IPS-NIHi11 (cell line): ENCODE measurements around the gene PSTPIP2.
"Not testable (repeated sequence)": the region's sequence is repeated elsewhere in the genome, so short reads cannot be mapped to it uniquely, and the experiment has no call there.

Source experiments
- DNase-seq: peaks from one replicate; pipeline ENCODE4 v3.0.0; 2012; ENCODE audit warnings: mixed read lengths, low spot score

Gene PSTPIP2

DNA sequence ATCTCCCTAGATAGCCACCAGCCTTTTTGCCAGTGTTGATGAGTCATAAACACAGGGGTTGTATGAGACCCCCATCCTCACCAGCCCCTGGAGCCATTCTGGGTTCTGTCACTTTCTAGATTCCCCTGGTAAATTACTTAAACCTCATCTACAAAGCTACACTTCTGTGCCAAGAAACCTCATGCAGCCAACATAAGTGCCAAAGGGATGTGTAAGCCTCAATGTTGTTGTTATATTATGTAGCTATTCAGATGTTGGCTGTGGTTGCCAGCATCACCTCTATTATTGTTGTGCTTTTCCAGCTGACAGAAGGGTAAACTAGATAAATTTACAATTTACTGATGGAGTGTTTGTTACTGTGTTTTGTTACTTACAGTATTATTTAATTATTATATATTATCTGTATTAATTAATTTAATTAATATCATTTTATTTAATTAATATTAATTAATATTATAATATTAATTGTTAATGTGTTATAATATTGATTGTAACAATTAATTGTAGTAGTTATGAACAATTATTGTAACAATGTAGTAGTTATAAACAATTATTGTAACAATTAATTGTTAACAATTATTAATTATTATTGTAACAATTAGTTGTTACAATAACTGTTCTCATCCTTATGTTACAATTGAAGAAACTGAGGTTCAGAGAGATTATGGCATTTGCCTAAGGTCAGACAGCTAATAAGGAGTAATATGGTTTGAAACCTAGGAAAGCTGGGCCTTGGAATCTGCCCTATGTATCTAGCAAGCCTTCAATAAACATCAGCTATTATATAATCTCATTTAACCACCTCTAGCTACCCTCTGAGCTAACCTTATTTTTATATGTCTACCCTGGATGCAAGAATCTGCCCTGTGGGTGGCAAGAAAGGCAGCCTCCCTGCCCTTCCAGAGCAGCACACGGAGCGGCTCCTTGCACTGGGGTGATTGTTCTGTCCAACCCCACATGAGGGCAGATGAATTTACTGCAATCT lies 36.1 kb downstream of the PSTPIP2 start:
- DNase-seq = no peak

DNA sequence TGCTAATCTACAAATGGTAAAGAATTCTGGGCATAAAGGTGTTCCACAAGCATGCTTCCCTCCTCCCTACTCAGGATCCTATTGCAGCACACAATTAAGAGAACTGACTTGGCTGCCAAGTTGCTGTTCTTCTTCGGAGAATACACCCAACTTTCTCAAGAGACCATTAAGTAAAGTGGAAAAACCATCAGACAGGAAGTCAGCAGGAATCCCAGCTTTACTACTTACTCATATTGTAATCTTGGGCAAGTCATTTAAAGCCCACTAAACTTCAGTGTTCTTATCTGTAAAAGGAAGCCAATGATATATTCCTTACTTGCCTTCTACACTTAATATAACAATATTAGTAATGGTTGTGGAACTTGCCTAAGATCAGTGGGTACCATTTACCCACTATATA lies 37.8 kb downstream of the PSTPIP2 start:
- DNase-seq = no peak

DNA sequence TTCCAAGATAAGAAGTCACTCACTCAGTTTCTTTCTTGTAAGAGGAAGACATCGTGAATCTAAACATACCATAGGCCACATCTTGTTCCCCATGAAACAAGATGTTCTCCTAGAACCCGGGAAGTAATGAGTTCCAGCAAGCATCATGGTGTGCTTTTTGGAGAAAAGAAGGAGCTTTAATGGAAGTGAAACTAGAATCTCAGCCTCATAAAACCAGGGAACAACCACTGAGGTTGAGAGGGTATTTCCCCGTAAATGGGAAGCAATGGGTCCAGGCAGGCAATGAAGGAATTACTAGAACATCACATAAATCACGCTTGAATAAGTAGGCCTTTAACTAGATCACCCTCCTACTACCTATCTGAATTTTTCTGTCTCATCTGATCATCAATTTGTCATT lies 40.3 kb downstream of the PSTPIP2 start:
- DNase-seq = no peak

DNA sequence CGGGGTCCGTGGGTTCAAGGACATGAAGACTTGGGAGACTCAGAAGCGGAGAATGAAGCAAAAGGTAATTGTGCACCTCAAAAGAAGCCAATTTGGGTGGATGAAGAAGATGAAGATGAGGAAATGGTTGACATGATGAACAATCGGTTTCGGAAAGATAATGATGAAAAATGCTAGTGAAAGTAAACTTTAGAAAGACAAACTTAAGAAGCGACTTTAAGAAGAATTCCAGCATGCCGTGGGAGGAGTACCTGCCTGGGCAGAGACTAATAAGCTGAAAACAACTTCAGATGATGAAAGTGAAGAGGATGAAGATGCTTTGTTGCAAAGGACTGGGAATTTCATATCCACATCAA lies 43.5 kb downstream of the PSTPIP2 start:
- DNase-seq = no peak

DNA sequence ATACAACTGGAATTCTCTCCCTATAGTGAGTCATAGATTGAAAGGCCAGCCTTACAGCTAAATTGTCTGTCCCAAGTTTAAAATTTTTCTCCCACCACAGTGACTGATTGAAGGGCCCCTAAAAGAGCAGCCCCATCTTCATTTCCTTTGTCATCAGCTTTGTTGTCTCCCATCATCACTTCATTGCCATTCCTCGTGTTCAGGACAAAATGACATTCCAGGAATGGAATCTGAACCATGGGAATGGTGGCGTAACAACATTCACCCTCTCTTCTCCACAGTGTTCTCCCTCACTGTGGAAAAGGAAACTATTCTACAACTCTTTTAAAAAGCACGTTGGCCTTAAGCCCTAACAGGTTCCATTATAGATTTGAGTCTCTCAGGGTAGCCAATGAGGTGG lies 52.1 kb downstream of the PSTPIP2 start:
- no peak for DNase-seq

DNA sequence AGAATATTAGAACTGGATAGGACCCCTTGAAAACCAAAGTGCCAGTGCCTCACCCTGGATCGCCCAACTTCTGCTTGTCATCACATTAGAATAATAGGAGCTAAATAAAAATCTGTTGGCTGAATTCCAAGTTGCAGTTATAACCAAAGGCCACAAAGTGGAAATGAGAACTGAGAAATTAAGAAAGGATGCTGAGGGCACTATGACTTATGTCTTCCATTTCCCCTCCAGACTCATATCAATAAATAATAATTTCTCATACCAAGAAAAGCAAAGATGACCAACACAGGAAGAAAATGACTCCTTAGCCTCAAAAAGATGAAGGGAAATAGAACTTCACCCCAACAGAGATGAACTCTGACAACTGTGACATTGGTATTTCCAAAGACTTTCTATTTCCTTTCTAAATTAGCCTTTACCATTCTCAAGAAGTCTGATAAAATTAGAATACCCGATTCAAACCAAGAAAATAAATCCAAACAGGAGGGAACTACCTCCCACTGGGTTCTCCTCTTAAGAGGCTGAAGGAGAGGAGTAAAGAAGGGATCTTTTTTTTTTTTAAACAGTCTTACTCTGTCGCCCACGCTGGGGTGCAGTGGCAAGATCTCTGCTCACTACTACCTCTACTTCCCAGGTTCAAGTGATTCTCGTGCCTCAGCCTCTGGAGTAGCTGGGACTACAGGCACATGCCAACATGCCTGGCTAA lies 58.4 kb downstream of the PSTPIP2 start:
- DNase-seq = no peak

DNA sequence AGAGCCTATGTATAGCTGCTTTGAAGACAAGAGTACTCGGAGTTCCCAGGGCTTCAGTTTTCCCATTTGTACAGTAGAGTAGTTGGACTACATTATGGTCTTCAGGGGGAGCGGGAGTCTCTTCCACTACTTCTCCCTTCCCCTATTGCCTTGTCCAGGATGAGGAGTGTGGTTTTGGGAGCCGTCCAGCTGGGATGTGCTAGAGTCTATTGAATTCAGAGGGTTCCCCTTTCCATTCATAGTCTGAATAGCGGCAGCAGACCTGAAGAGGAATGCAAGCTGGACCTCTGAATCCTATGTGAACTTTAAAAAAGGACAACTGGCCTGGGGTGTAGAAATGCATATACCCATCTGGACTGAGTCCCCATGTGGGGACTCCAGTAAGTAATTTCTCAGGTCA lies 61.4 kb downstream of the PSTPIP2 start:
- DNase-seq = no peak

DNA sequence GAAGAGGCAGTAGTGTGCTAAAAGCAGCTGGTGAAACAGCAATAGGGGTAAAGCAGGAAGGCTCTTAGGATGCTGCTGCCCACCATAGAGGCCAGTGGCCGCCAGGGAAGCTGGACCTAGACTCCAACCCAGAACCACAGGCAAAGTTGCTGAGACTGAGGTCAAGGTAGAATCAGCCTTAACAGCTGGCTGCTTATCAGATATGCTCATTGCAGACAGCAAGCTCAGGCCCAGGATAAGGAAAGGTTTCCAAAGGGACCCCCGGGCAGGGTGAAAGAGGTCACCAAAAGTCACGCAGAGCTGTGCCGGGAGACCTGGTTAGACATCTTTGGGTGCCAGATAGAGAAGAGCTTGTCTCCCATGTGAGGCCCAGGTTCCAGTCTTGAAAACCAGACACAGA lies 62.0 kb downstream of the PSTPIP2 start:
- no peak for DNase-seq

DNA sequence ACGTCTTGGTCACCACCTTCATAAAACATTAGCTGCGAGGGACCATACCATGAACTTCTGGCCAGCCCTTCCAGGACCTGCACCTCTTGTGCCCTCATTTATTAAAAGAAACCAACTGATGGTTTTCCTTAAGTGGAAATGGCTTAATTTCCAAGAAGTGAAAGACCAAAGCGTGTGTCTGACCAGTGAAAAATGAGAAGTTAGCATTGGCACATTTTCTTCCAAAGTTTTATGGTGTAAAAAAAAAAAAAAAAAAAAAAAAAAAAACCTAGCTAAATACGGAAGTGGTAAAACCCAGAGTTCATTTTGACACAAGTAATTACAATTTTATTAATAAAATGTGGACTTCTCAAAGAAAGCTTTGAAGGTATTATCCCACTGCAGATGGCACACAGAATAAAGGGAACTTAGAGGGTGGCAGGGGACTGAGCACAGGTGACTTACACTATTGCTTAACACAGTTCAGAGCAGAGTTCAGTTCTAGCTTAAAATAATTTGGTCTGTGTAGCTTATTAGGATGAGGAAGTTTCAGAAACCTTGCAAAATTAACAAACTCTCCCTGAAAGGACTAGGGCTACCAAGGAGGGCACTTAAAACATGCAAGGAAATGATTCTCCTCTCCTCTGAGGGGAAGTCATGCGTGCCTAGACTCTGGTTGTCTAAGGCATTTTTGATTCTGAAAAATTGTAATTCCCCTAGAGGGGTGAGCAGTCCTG lies 62.8 kb downstream of the PSTPIP2 start:
- no peak for DNase-seq

DNA sequence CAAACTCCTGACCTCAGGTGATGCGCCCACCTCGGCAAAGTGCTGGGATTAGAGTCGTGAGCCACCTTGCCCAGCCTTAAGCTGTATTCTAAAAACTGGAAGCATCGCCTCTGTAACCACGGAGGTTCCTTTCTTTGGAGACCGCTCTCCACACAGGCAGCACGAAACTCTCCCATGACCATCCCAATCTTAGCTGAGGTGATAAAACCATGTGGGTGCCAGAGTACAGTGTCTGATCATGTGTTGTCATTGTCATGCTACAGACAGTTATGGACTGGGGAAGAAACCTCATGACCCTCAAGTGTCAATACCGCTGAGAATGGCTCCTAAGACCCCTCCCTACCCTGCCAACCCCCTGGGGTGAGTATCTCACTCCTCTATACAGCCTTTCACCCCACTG lies 63.5 kb downstream of the PSTPIP2 start:
- no peak for DNase-seq

DNA sequence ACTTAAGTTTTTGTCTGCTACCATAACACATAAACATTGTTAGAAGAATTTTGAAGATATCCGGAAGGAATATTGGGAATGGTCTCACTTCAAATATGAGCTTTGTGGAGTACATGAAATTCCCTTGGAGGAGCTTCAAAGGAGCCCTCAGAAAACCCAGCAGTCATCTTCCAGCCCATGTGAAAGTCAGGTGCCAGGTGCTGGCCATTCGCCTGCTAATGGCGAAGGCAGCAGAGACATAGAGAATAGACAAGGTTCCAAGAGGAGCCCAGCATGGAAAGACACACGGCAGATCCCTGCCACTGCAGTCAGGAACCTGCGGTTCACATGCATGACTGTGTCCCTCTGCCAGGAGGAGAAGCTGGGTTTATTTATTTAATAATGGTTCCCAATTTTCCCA lies 64.9 kb downstream of the PSTPIP2 start:
- no peak for DNase-seq

DNA sequence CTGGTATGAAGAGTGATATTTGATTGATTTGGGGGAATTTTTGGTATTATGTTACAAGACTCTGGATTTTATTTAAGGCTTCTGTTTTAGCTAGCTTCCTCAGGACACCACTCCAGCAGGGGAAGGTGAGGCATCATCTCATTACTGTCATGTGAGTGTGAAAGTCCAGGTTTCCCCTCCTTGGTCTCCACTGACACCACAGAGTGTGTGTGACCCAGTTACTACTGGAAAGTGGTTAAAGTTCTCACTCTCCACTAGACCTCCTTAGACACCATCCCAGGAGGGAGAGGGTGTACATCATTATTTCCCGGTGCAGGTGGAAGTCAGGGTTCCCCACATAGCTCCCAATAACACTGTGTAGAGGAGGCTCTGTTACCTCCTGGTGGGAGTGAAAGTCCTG lies 69.1 kb downstream of the PSTPIP2 start:
- DNase-seq = no peak

DNA sequence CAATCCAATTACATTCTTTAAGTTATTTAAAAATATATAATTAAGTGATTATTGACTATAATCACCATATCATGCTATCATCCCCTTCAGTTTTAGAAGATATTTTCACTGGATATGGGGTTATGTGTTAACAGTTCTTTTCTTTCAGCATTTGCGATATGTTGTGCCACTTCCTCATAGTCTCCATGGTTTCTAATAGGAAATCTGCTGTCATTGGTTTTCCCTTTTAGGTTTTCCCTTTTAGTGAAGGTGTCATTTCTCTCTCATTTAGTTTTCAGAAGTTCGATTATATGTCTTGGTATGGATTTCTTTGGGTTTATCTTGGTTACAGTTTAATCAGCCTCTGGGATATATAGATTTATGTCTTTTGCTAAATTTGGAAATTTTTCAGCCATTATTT lies 70.2 kb downstream of the PSTPIP2 start:
- no peak for DNase-seq

DNA sequence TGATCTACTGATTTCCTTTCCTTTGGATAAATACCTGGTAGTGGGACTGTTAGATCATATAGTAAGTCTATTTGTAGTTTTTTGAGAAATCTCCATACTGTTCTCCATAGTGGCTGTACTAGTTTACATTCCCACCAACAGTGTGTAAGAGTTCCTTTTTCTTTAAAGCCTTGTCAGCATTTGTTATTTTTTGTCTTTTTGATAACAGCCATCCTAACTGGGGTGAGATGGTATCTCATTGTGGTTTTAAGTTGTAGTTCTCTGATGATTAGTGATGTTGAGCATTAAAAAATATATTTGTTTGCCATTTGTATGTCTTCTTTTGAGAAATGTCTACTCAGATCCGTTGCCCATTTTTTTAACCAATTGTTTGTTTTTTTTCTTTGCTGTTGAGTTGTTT lies 71.0 kb downstream of the PSTPIP2 start:
- DNase-seq = no peak

DNA sequence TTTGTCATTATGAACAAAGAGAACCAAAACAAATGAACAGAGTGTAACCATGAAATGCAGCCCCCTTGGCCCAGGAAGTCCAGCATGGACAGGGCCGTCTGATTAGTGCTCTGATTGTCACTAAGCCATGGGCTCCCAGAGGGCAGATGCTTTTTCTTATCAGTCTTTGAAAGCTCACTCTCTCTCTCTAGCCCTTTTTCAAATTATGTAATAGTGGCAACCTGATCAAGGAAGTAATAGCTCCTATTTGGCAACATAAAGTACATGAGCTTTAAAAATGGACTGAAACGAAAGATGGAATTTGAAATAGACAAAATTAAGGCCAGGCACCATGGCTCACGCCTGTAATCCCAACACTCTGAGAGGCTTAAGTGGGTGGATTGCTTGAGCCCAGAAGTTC lies 72.5 kb downstream of the PSTPIP2 start:
- no peak for DNase-seq

DNA sequence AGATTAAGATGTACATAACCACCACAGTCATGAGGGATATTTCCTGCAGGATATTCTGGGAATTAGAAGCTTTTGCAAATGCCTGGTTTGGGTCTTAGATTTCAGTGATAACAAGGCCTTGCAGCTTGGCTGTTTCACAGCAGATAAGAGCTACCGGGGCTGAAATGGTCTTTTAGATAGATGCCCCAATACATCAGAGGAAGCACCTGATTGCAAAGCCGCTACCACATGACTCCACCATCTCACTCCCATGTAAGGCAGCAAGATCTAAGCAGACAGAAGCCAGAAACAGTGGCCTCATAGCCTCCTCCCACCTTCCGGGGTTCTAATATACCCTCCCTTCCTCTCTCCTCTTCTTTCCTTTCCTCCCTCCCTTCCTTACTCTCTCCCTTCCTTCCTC lies 73.8 kb downstream of the PSTPIP2 start:
- no peak for DNase-seq

DNA sequence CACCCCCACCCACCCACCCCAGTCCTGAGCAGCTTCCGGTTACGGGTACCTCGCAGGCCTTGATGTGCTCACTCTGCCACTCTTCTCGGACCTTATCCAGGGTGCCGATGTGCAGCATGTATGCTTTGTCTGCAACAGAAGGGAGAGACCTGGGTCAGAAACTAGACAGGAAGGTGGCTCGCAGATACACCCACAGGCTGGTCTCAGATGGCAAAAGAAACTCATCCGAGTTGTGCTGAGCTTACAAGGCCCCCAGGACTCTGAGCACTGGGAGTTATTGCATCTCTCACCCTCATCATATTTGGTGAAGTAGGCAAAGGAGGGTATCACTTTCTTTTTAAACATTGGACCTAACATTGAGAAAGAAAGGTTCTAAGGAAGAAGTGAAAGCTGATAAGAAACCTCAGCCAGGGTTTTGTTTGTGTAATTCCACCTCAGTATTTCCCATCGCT lies 74.3 kb downstream of the PSTPIP2 start:
- DNase-seq = no peak

DNA sequence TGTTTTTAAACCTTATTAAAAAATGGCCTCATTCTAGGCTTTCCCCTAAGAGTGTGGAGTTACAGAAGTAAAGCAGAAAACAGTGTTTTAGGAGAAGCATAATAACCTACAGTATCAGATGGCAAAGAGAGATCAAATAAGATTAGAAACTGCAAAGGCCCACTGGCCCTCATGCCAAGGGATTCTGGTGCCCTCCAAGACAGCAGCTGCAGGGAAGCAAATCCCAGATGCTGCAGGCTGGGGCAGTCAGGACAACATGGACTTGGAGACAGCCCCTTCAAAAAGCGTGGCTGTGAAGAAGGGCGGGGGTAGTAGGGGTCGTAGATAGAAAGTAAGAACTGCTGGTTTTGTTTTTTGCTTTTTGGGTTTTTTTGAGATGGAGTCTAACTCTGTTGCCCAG lies 76.6 kb downstream of the PSTPIP2 start:
- no peak for DNase-seq

DNA sequence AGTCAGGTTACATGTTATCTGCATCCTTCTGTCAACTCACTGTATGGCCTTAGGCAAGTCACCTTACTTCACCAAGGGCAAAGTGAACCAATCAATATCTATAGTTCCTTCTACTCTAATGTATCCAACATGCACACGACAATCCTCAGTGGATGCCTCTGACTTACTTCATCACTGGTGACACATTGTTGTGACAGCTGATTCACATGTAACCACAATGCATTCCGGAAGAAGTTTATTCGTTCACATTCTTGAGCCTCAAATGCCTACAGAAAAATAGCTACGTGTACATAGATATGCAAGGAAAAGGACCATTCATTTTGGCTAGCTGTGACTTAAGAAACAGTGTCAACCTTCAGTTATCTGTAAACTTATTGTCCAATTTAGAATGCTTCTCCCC lies 78.6 kb downstream of the PSTPIP2 start:
- DNase-seq = no peak

DNA sequence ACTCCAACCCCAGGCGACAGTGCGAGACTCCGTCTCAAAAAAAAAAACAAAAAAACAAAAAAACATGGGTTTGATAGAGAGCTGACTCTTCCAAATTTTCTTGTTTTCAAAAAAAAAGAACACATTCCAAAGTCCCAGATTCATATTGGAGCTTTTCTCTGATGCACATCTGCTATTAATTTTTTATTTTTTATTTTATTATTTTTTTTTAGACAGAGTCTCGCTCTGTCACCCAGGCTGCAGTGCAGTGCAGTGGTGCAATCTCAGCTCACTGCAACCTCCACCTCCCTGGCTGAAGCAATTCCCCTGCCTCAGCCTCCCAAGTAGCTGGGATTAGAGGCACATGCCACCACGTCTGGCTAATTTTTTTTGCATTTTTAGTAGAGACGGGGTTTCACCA lies 79.5 kb downstream of the PSTPIP2 start:
- not testable (repeated sequence) for DNase-seq

DNA sequence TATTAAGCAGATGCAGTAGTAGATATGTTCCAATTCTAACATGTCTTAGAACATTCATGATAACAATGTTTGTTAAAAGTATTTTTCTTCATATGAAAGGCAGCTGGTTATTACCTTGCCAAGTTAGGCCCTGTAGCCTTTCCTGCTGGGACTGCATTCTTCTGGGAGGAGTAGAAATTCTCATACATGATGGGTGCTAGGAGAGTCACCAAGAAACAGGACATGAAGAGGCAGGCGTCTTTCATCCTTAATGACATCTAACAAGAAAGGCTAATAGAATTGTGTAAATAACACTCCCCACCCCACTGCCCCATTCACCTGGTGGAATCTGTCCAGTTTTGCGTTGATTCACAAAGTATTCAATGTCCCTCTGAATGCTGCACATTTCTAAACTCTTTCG lies 80.3 kb downstream of the PSTPIP2 start:
- no peak for DNase-seq

DNA sequence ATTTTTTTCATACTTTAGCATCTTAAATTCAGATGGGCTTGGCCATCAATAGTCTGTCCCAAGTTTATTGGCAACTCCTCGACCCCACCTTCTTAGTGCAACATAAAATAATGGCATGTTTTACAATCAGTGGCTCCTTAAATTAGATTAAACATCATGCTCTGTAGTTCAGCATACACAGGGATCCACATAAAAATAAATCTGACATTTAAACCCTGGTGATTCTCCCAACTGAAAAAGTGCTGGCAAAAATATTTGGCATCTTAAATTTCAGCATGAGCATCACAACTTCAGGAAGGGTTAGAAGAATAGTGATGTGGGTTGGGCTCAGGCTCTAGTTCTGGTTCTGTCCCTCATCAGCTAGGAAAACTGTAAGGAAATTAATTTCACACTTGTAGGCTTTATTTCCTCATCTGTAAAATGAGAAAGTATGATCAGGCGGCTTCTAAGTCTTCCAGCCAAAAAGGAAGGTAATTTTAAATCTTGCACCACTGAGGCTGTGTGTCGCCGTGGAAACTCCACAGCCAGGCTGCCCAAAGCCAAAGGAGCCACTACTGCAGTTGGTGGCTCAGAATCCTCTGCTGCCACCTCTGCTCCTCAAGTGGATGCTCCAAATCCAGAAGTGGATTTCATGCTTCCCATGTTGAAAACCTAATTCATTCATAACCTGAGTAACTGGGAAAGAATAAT lies 87.4 kb downstream of the PSTPIP2 start:
- no peak for DNase-seq
